GM12878 (cell line): Measurements from ENCODE around the gene CELF6. TPM values are rescaled to one million over a fixed set of nuclear protein-coding genes. Genes with fewer than 3 reads are reported as not detected.
"Not testable (repeated sequence)": the region's sequence is repeated elsewhere in the genome, so short reads cannot be mapped to it uniquely, and the experiment has no call there.

Source experiments
- ATAC-seq: fragments of 200-7000 bp; cut with Tn5 transposase; 3 replicates; pipeline ENCODE4 v1.9.1; 2020; ENCODE audit warnings: mild to moderate bottlenecking, moderate library complexity
- BruUV-seq: library from RNA; stranded (reverse); fragments of 400-500 nt; replicated peaks from 2 replicates; lab custom pipeline; 2021; lab: Mats Ljungman, UMichigan
- CTCF ChIA-PET: fragments of 300-600 bp; sonication (Branson Sonifier 250); formaldehyde crosslinking; extraction: SDS; loops from one replicate; lab custom pipeline; 2021; ENCODE audit warnings: inconsistent platforms; lab: Yijun Ruan, JAX
- POLR2A ChIA-PET: fragments of 350-600 bp; formaldehyde crosslinking; extraction: SDS; loops from one replicate; lab custom pipeline; 2021; ENCODE audit warnings: inconsistent platforms; lab: Charles Lee
- RAD21 ChIA-PET: fragments of 300-600 bp; sonication (Branson Sonifier 250); formaldehyde crosslinking; loops from one replicate; lab custom pipeline; 2023; ENCODE audit warnings: antibody characterized with exemption; ENCODE audit not compliant: unreplicated experiment; lab: Charles Lee
- SMC1A ChIA-PET: fragments of 300-600 bp; sonication (Branson Sonifier 250); formaldehyde crosslinking; loops from one replicate; lab custom pipeline; 2023; ENCODE audit not compliant: unreplicated experiment, uncharacterized antibody; lab: Charles Lee
- DNase-seq: peaks from one replicate; pipeline ENCODE4 v3.0.0-alpha.2; 2011; ENCODE audit warnings: low read depth, low spot score
- FAIRE-seq: peaks from 3 replicates; lab custom pipeline; 2011; peaks lifted over from hg19 to GRCh38; lab: Jason Lieb, UNC
- H2AFZ ChIP-seq: 2 replicates; pipeline ENCODE4 v1.6.0; 2011; ENCODE audit warnings: low read depth, low read length, control low read depth; ENCODE audit not compliant: control insufficient read depth
- H3K27ac ChIP-seq: 2 replicates; pipeline ENCODE4 v1.5.1; 2011; ENCODE audit warnings: control low read depth; ENCODE audit not compliant: control insufficient read depth, insufficient read depth
- H3K27me3 ChIP-seq, 2 experiments: replicated peaks in 1 of 2; 2 replicates each; pipeline versions ENCODE4 v1.6.0 to v1.6.1; 2011; ENCODE audit warnings: low read length in 1 of 2; ENCODE audit not compliant: control insufficient read depth in 2 of 2, insufficient read depth in 2 of 2
- H3K36me3 ChIP-seq, 2 experiments: 2 replicates each; pipeline ENCODE4 v1.5.1; 2011; ENCODE audit warnings: low read length in 1 of 2; ENCODE audit not compliant: control insufficient read depth in 2 of 2, insufficient read depth in 2 of 2
- H3K4me1 ChIP-seq: 2 replicates; pipeline ENCODE4 v1.6.1; 2011; ENCODE audit warnings: mild to moderate bottlenecking, low read length, moderate library complexity, mixed read lengths; ENCODE audit not compliant: control insufficient read depth, insufficient read depth
- H3K4me2 ChIP-seq: 2 replicates; pipeline ENCODE4 v1.6.0; 2011; ENCODE audit warnings: control low read depth; ENCODE audit not compliant: control insufficient read depth, insufficient read depth
- H3K4me3 ChIP-seq: fragments of 200-600 bp; sonication (generic); 2 replicates; pipeline ENCODE4 v1.5.1; 2016
- H3K79me2 ChIP-seq: 2 replicates; pipeline ENCODE4 v1.6.0; 2011; ENCODE audit warnings: low read length; ENCODE audit not compliant: control insufficient read depth, insufficient read depth
- H3K9ac ChIP-seq: 2 replicates; pipeline ENCODE4 v1.8.0; 2011; ENCODE audit warnings: low read length, control low read depth, mixed read lengths; ENCODE audit not compliant: control insufficient read depth, insufficient read depth
- H3K9me3 ChIP-seq: replicated peaks from 3 replicates; pipeline ENCODE4 v1.5.1; 2011; ENCODE audit warnings: mild to moderate bottlenecking, low read length; ENCODE audit not compliant: control insufficient read depth, insufficient read depth
- H4K20me1 ChIP-seq: 2 replicates; pipeline ENCODE4 v1.6.0; 2011; ENCODE audit not compliant: control insufficient read depth, insufficient read depth
- BCL3 ChIP-seq: IDR thresholded peaks from 2 replicates; pipeline ENCODE4 v1.6.1; 2011; ENCODE audit warnings: borderline replicate concordance, low read depth, mild to moderate bottlenecking, moderate library complexity, low read length; ENCODE audit not compliant: insufficient read depth, poor library complexity, severe bottlenecking
- HDGF ChIP-seq: fragments of 450-650 bp; IDR thresholded peaks from 2 replicates; pipeline ENCODE4 v1.6.1; 2016; ENCODE audit warnings: antibody characterized with exemption
- LARP7 ChIP-seq: fragments of 450-650 bp; IDR thresholded peaks from 2 replicates; pipeline ENCODE4 v1.6.1; 2017; ENCODE audit warnings: mild to moderate bottlenecking
- MLLT1 ChIP-seq: fragments of 450-650 bp; IDR thresholded peaks from 2 replicates; pipeline ENCODE4 v1.6.1; 2016; ENCODE audit warnings: mild to moderate bottlenecking
- MXI1 ChIP-seq: fragments of 150-350 bp; IDR thresholded peaks from 2 replicates; pipeline ENCODE4 v1.6.1; 2011; ENCODE audit warnings: low read depth, mild to moderate bottlenecking, inconsistent platforms, low read length, improper control_type of control experiment
- SUPT20H ChIP-seq: IDR thresholded peaks from 2 replicates; pipeline ENCODE4 v1.6.1; 2011; ENCODE audit warnings: low read depth, mild to moderate bottlenecking, low read length, moderate library complexity, borderline replicate concordance; ENCODE audit not compliant: control insufficient read depth
- TARDBP ChIP-seq: IDR thresholded peaks from 2 replicates; pipeline ENCODE4 v1.6.1; 2016; ENCODE audit warnings: borderline replicate concordance
- WGBS: methylation state at CpG from one replicate; pipeline ENCODE4 v1.1.6; 2016; ENCODE audit warnings: low lambda C conversion rate; ENCODE audit not compliant: insufficient replicate concordance, insufficient coverage; ENCODE audit errors: missing lambda C conversion rate; 5-methylcytosine and 5-hydroxymethylcytosine counted together
- in situ Hi-C: fragments of 300-500 bp; cut with MboI; formaldehyde crosslinking; loops from 9 replicates; pipeline ENCODE4 v1.14.3; 2018; ENCODE audit warnings: mixed read lengths
- intact Hi-C: fragments of 100-400 bp; cut with micrococcal nuclease; formaldehyde crosslinking; loops from one replicate; pipeline ENCODE4 v1.14.2; 2022; ENCODE audit not compliant: unreplicated experiment
- polyA plus RNA-seq, 11 experiments: library from polyadenylated mRNA; depleted of rRNA in 4 of 11; unstranded in 6 of 11; stranded (reverse) in 5 of 11; fragments of >200 nt; fragmentation: Nextera tagmentation in 4 of 11; fragmentation: Illumina TruSeq in 1 of 11; extraction: Ambion mirVana in 4 of 11; extraction: Trizol in 1 of 11; gene quantifications; 1 replicate in 1 of 11; 2 replicates in 10 of 11; pipeline versions ENCODE4 v1.2.1 to v1.2.3, GENCODE V29; 2011 to 2016; ENCODE audit warnings: inconsistent platforms in 2 of 11, missing spikeins in 2 of 11, low read depth in 1 of 11
- total RNA-seq, 4 experiments: library from RNA; depleted of rRNA in 3 of 4; stranded (reverse); fragments of >200 nt in 3 of 4; fragmentation: Illumina TruSeq in 1 of 4; extraction: Trizol in 1 of 4; gene quantifications; 2 replicates each; pipeline versions ENCODE4 v1.2.1 to v1.2.3, GENCODE V29; 2013 to 2021
- TF ChIP-seq, protein P1 (sequence below): fragments of 450-650 bp; IDR thresholded peaks from 2 replicates; pipeline ENCODE4 v1.6.1; 2017; ENCODE audit warnings: low read depth, mild to moderate bottlenecking, moderate library complexity

Gene CELF6
- total and polyA plus RNA-seq, 10 of the 15 experiments (the other 5 are each of a cell fraction or from before 2014, with no cell fraction given), result 0.06 to 0.54 (median 0.23) TPM; not detected in 1

- in situ Hi-C loops, H3K9ac ChIP-seq, FAIRE-seq, H3K27me3 ChIP-seq, H3K27ac ChIP-seq, H3K9me3 ChIP-seq, H4K20me1 ChIP-seq, H3K36me3 ChIP-seq, ATAC-seq, RAD21 ChIA-PET, H3K4me3 ChIP-seq, intact Hi-C loops, H3K4me2 ChIP-seq, SMC1A ChIA-PET, H2AFZ ChIP-seq, DNase-seq, BruUV-seq, POLR2A ChIA-PET, H3K4me1 ChIP-seq: not testable (repeated sequence)
- CTCF ChIA-PET, result interaction anchor here (1.0 to 3.3 kb wide), 2 partner anchors 9 to 45 kb away, joined by 3 to 15 read pairs; no protein-coding TSS in a partner anchor
- H3K79me2 ChIP-seq, result peaks cover 14% of the 10 kb centered on the region
Measured at GRCh38 chr15:72275635-72276325, 44.2 kb downstream of the CELF6 start.

GRCh38 chr15:72272997-72273352 lies 47.0 kb downstream of the CELF6 start:
- Histone ChIP-seq H2AFZ (peak overlapping the region; percentile 87), H3K9me3 (no peaks in the 10 kb centered on the region), H3K9ac (peak overlapping the region; percentile 56), H3K4me1 (peaks cover 6% of the 10 kb centered on the region; the same call in 1 of the 2 replicates), H4K20me1 (no peaks in the 10 kb centered on the region), H3K4me3 (peak overlapping the region; percentile 61), H3K4me2 (peak overlapping the region; percentile 64), H3K36me3 (peaks cover 0 to 6% of the 10 kb centered on the region in 2 experiments; a peak in 1 of 4 replicates), H3K27ac (peak overlapping the region; percentile 16; the same call in 1 of the 2 replicates), H3K79me2 (peaks cover 22% of the 10 kb centered on the region), H3K27me3 (no peaks in the 10 kb centered on the region)
- ATAC-seq (no peak; the same call in 2 of the 3 replicates), DNase-seq (no peak), FAIRE-seq (no peak)
- in situ Hi-C loops, result no loop called here
- ChIA-PET RAD21 (interaction anchor here (0.8 to 1.7 kb wide), 2 partner anchors 42 to 46 kb away, joined by 3 to 4 read pairs; partner anchors contain the start of gene PKM), CTCF (interaction anchor here (0.7 to 3.3 kb wide), 6 partner anchors 10 to 262 kb away, joined by 3 to 15 read pairs (median 8); partner anchors contain the start of gene ARIH1), POLR2A (interaction anchor here (0.9 to 1.5 kb wide), 3 partner anchors 33 to 46 kb away, joined by 3 read pairs; no protein-coding TSS in a partner anchor), SMC1A (interaction anchor here (0.5 to 2.2 kb wide), 6 partner anchors 13 to 73 kb away, joined by 3 to 15 read pairs (median 4); no protein-coding TSS in a partner anchor)
- TF ChIP-seq HDGF (peak; percentile 7; the same call in 1 of the 2 replicates), MXI1 (peak; percentile 46; the same call in 1 of the 2 replicates), BCL3 (no peak), SUPT20H (no peak), TARDBP (no peak), MLLT1 (0 out of 2 replicates have a peak, but pooled peaks have one; percentile 67), LARP7 (no peak)
- TF ChIP-seq, protein P1, sequence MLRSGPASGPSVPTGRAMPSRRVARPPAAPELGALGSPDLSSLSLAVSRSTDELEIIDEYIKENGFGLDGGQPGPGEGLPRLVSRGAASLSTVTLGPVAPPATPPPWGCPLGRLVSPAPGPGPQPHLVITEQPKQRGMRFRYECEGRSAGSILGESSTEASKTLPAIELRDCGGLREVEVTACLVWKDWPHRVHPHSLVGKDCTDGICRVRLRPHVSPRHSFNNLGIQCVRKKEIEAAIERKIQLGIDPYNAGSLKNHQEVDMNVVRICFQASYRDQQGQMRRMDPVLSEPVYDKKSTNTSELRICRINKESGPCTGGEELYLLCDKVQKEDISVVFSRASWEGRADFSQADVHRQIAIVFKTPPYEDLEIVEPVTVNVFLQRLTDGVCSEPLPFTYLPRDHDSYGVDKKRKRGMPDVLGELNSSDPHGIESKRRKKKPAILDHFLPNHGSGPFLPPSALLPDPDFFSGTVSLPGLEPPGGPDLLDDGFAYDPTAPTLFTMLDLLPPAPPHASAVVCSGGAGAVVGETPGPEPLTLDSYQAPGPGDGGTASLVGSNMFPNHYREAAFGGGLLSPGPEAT, result 0 out of 2 replicates have a peak, but pooled peaks have one; percentile 43
- intact Hi-C loops, result loop anchor here (1.0 kb wide), 1 partner anchor 42 kb away; the partner anchor contains the start of gene PKM
- BruUV-seq, result TSS peak; percentile 86
- 10% methylated on average over 10 of the region's 10 CpGs for WGBS
